AG04449 (cell line): ENCODE measurements around the gene MAP1A.

ENCODE experiments used
- CTCF ChIA-PET: fragments of 350-600 bp; formaldehyde crosslinking; extraction: SDS; loops from one replicate; lab custom pipeline; 2021; ENCODE audit warnings: antibody characterized with exemption; lab: Yijun Ruan, JAX
- POLR2A ChIA-PET: fragments of 400-600, 350-600 bp; formaldehyde crosslinking; extraction: SDS; loops from one replicate; lab custom pipeline; 2020; ENCODE audit warnings: antibody characterized with exemption, inconsistent platforms; lab: Yijun Ruan, JAX
- DNase-seq: peaks from one replicate; pipeline ENCODE4 v3.0.0-alpha.2; 2010; ENCODE audit warnings: low read depth, low spot score
- H3K4me3 ChIP-seq: 2 replicates; pipeline ENCODE4 v1.5.1; 2011; ENCODE audit warnings: low read depth, mild to moderate bottlenecking, control low read depth, low read length
- TF ChIP-seq, protein P1 (sequence below): IDR thresholded peaks from one replicate; pipeline ENCODE4 v1.5.1; 2011; ENCODE audit warnings: mild to moderate bottlenecking, moderate library complexity, low read length, control low read depth, inconsistent platforms; ENCODE audit not compliant: insufficient read depth; ENCODE audit errors: missing control alignments

The MAP1A gene

DNA sequence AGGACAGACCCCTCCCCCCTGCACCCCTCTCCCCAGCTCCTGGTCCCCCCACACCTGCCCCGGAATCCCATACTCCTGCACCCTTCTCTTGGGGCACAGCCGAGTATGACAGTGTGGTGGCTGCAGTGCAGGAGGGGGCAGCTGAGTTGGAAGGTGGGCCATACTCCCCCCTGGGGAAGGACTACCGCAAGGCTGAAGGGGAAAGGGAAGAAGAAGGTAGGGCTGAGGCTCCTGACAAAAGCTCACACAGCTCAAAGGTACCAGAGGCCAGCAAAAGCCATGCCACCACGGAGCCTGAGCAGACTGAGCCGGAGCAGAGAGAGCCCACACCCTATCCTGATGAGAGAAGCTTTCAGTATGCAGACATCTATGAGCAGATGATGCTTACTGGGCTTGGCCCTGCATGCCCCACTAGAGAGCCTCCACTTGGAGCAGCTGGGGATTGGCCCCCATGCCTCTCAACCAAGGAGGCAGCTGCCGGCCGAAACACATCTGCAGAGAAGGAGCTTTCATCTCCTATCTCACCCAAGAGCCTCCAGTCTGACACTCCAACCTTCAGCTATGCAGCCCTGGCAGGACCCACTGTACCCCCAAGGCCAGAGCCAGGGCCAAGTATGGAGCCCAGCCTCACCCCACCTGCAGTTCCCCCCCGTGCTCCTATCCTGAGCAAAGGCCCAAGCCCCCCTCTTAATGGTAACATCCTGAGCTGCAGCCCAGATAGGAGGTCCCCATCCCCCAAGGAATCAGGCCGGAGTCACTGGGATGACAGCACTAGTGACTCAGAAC, 9.8 kb downstream of the MAP1A start:
- ChIA-PET POLR2A (interaction anchor here (1.3 to 2.3 kb wide), 2 partner anchors 9 to 11 kb away, joined by 6 to 9 read pairs; no protein-coding TSS in a partner anchor), CTCF (interaction anchor here (1.2 to 6.2 kb wide), 2 partner anchors 9 to 12 kb away, joined by 6 to 37 read pairs; no protein-coding TSS in a partner anchor)
- DNase-seq, result no peak
- no peak overlapping the region for H3K4me3 ChIP-seq
- TF ChIP-seq, protein P1, sequence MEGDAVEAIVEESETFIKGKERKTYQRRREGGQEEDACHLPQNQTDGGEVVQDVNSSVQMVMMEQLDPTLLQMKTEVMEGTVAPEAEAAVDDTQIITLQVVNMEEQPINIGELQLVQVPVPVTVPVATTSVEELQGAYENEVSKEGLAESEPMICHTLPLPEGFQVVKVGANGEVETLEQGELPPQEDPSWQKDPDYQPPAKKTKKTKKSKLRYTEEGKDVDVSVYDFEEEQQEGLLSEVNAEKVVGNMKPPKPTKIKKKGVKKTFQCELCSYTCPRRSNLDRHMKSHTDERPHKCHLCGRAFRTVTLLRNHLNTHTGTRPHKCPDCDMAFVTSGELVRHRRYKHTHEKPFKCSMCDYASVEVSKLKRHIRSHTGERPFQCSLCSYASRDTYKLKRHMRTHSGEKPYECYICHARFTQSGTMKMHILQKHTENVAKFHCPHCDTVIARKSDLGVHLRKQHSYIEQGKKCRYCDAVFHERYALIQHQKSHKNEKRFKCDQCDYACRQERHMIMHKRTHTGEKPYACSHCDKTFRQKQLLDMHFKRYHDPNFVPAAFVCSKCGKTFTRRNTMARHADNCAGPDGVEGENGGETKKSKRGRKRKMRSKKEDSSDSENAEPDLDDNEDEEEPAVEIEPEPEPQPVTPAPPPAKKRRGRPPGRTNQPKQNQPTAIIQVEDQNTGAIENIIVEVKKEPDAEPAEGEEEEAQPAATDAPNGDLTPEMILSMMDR, result no peak

DNA sequence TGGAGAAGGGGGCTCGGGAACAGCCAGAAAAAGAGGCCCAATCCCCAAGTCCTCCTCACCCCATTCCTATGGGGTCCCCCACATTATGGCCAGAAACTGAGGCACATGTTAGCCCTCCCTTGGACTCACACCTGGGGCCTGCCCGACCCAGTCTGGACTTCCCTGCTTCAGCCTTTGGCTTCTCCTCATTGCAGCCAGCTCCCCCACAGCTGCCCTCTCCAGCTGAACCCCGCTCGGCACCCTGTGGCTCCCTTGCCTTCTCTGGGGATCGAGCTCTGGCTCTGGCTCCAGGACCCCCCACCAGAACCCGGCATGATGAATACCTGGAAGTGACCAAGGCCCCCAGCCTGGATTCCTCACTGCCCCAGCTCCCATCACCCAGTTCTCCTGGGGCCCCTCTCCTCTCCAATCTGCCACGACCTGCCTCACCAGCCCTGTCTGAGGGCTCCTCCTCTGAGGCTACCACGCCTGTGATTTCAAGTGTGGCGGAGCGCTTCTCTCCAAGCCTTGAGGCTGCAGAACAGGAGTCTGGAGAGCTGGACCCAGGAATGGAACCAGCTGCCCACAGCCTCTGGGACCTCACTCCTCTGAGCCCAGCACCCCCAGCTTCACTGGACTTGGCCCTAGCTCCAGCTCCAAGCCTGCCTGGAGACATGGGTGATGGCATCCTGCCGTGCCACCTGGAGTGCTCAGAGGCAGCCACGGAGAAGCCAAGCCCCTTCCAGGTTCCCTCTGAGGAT, 10.6 kb downstream of the MAP1A start:
- ChIA-PET CTCF (interaction anchor here (6.2 kb wide), 1 partner anchor 13 kb away, joined by 37 read pairs; no protein-coding TSS in a partner anchor), POLR2A (interaction anchor here (0.8 to 2.3 kb wide), 3 partner anchors 9 to 17 kb away, joined by 3 to 9 read pairs (median 4); no protein-coding TSS in a partner anchor)
- no peak overlapping the region for H3K4me3 ChIP-seq
- DNase-seq, result no peak
- TF ChIP-seq, protein P1, result no peak

DNA sequence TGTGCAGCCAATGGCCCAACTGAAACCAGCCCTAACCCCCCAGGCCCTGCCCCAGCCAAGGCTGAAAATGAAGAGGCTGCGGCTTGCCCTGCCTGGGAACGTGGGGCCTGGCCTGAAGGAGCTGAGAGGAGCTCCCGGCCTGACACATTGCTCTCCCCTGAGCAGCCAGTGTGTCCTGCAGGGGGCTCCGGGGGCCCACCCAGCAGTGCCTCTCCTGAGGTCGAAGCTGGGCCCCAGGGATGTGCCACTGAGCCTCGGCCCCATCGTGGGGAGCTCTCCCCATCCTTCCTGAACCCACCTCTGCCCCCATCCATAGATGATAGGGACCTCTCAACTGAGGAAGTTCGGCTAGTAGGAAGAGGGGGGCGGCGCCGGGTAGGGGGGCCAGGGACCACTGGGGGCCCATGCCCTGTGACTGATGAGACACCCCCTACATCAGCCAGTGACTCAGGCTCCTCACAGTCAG, 11.2 kb downstream of the MAP1A start:
- ChIA-PET POLR2A (interaction anchor here (0.8 to 2.3 kb wide), 3 partner anchors 10 to 18 kb away, joined by 3 to 9 read pairs (median 4); no protein-coding TSS in a partner anchor), CTCF (interaction anchor here (6.2 kb wide), 1 partner anchor 14 kb away, joined by 37 read pairs; no protein-coding TSS in a partner anchor)
- TF ChIP-seq, protein P1, result no peak
- no peak overlapping the region for H3K4me3 ChIP-seq
- DNase-seq, result no peak

DNA sequence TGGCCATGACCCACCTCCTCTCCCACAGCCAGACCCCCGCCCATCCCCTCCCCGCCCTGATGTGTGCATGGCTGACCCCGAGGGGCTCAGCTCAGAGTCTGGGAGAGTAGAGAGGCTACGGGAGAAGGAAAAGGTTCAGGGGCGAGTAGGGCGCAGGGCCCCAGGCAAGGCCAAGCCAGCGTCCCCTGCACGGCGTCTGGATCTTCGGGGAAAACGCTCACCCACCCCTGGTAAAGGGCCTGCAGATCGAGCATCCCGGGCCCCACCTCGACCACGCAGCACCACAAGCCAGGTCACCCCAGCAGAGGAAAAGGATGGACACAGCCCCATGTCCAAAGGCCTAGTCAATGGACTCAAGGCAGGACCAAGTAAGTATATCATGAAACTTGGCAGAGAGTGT, 11.7 kb downstream of the MAP1A start:
- TF ChIP-seq, protein P1, result no peak

DNA sequence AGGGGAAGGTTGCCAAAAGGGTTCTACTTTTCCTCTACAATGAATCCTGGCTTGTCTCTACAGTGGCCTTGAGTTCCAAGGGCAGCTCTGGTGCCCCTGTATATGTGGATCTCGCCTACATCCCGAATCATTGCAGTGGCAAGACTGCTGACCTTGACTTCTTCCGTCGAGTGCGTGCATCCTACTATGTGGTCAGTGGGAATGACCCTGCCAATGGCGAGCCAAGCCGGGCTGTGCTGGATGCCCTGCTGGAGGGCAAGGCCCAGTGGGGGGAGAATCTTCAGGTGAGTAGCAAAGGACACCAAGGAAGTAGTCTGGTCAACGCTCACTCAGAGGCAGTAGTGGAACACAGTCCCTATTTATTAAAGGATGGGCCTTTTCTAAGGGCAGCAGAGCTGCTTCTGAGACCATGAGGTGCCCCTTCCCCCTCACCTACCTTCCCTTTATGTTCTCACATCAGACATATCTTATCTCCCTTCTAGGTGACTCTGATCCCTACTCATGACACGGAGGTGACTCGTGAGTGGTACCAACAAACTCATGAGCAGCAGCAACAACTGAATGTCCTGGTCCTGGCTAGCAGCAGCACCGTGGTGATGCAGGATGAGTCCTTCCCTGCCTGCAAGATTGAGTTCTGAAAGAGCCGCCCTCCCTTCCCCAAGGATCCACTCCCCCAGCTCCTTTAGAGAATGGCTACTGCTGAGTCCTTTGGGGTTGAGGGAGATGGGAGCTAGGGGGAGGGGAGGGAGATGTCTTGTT, 12.4 kb downstream of the MAP1A start:
- POLR2A ChIA-PET, result interaction anchor here (0.7 kb wide), 1 partner anchor 16 kb away, joined by 3 read pairs; no protein-coding TSS in a partner anchor
- CTCF ChIA-PET, result interaction anchor here (6.2 kb wide), 1 partner anchor 15 kb away, joined by 37 read pairs; no protein-coding TSS in a partner anchor
- DNase-seq, result no peak
- TF ChIP-seq, protein P1, result no peak
- no peak overlapping the region for H3K4me3 ChIP-seq

More for the DNA sequence above, 11.7 kb downstream of the MAP1A start:
- CTCF ChIA-PET, result interaction anchor here (6.2 kb wide), 1 partner anchor 14 kb away, joined by 37 read pairs; no protein-coding TSS in a partner anchor
- no peak overlapping the region for H3K4me3 ChIP-seq
- POLR2A ChIA-PET, result interaction anchor here (0.7 to 2.3 kb wide), 4 partner anchors 11 to 19 kb away, joined by 3 to 9 read pairs (median 4); no protein-coding TSS in a partner anchor
- DNase-seq, result no peak
